RWPE2 (cell line): ENCODE data around the gene SCARB1.

ENCODE experiments used
- ATAC-seq: fragments of 200-7000 bp; cut with Tn5 transposase; 3 replicates; pipeline ENCODE4 v1.9.1; 2021; ENCODE audit warnings: low read depth
- DNase-seq: peaks from one replicate; pipeline ENCODE4 v3.0.0-alpha.2; 2020; ENCODE audit warnings: low spot score
- H3K27ac ChIP-seq: fragments of 450-650 bp; 2 replicates; pipeline ENCODE4 v1.5.1; 2017; ENCODE audit warnings: mild to moderate bottlenecking; ENCODE audit not compliant: poor library complexity, severe bottlenecking
- H3K27me3 ChIP-seq: fragments of 250-450 bp; sonication (Bioruptor Pico); 2 replicates; pipeline ENCODE4 v1.5.1; 2021; ENCODE audit warnings: mild to moderate bottlenecking, moderate library complexity; ENCODE audit not compliant: insufficient read depth, poor library complexity, severe bottlenecking
- H3K36me3 ChIP-seq: fragments of 250-450 bp; sonication (Bioruptor Pico); 2 replicates; pipeline ENCODE4 v1.5.1; 2020; ENCODE audit warnings: low read depth, mild to moderate bottlenecking, moderate library complexity
- H3K4me1 ChIP-seq: fragments of 250-450 bp; sonication (Bioruptor Pico); 2 replicates; pipeline ENCODE4 v1.5.1; 2021; ENCODE audit warnings: mild to moderate bottlenecking, moderate library complexity; ENCODE audit not compliant: insufficient read depth, poor library complexity, severe bottlenecking
- H3K4me3 ChIP-seq: fragments of 250-450 bp; sonication (Bioruptor Pico); 2 replicates; pipeline ENCODE4 v1.5.1; 2021; ENCODE audit warnings: mild to moderate bottlenecking, moderate library complexity; ENCODE audit not compliant: severe bottlenecking
- H3K9me3 ChIP-seq: fragments of 250-450 bp; sonication (Bioruptor Pico); 2 replicates; pipeline ENCODE4 v1.5.1; 2021; ENCODE audit warnings: mild to moderate bottlenecking, moderate library complexity; ENCODE audit not compliant: severe bottlenecking
- TF ChIP-seq, protein P1 (sequence below): fragments of 450-650 bp; IDR thresholded peaks from one replicate; pipeline ENCODE4 v1.5.1; 2017; ENCODE audit warnings: mild to moderate bottlenecking, moderate library complexity; ENCODE audit not compliant: poor library complexity, severe bottlenecking

Gene SCARB1

DNA sequence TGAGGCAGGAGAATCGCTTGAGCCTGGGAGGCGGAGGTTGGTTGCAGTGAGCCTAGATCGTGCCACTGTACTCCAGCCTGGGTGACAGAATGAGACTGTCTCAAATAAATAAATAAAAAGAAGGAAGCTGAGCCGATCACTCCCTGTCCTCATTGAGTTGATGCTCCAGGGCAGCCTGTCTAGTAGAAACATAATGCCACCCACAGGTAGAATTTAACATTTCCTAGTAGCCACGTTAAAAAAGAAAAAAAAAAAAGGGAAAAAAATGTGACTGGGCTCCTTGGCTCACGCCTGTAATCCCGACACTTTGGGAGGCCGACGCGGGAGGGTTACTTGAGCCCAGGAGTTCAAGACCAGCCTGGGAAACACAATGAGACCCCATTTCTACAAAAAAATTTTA, 135.7 kb downstream of the SCARB1 start:
- H3K27me3 ChIP-seq: no peaks in the 10 kb centered on the region
- DNase-seq (no peak), ATAC-seq (no peak)
- H3K27ac ChIP-seq: peak overlapping the region; percentile 60
- H3K4me3 ChIP-seq: no peak overlapping the region
- no peaks in the 10 kb centered on the region for H3K36me3 ChIP-seq
- H3K9me3 ChIP-seq: no peaks in the 10 kb centered on the region
- TF ChIP-seq, protein P1, sequence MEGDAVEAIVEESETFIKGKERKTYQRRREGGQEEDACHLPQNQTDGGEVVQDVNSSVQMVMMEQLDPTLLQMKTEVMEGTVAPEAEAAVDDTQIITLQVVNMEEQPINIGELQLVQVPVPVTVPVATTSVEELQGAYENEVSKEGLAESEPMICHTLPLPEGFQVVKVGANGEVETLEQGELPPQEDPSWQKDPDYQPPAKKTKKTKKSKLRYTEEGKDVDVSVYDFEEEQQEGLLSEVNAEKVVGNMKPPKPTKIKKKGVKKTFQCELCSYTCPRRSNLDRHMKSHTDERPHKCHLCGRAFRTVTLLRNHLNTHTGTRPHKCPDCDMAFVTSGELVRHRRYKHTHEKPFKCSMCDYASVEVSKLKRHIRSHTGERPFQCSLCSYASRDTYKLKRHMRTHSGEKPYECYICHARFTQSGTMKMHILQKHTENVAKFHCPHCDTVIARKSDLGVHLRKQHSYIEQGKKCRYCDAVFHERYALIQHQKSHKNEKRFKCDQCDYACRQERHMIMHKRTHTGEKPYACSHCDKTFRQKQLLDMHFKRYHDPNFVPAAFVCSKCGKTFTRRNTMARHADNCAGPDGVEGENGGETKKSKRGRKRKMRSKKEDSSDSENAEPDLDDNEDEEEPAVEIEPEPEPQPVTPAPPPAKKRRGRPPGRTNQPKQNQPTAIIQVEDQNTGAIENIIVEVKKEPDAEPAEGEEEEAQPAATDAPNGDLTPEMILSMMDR: peak; percentile 47
- peaks cover 15% of the 10 kb centered on the region for H3K4me1 ChIP-seq

DNA sequence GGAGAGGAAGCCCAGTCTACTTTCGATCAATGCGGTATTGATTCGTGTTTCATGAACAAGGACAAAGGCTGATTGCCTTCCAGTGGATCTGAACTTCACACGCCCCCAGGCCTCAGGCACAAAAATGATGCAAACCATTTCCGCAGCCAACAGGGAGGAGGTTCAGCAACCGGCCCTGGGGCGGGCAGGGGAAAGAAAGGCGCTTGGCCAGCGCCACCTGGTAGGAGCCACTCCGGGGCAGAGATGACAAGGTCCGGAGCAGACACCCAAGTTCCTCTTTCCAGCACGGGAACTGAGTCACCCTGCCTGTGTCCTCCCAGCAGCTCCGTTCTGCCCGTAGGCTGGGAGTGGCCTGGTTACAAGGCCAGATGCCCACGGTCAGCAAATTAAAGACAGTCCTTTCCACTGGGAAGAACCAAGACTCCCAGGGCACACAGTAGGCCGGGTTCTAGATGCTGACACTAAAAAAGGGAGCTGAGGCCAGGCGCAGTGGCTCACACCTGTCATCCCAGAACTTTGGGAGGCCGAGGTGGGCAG, 136.3 kb downstream of the SCARB1 start:
- Histone ChIP-seq H3K36me3 (no peaks in the 10 kb centered on the region), H3K4me3 (no peak overlapping the region), H3K4me1 (peaks cover 15% of the 10 kb centered on the region), H3K9me3 (no peaks in the 10 kb centered on the region), H3K27ac (peak overlapping the region; percentile 60), H3K27me3 (no peaks in the 10 kb centered on the region)
- TF ChIP-seq, protein P1: no peak
- no peak for DNase-seq
- ATAC-seq: peak; percentile 79
